ENCODE measurements around the gene SHKBP1. TPM values are rescaled to one million over a fixed set of nuclear protein-coding genes. Genes with fewer than 3 reads are reported as not detected.

The SHKBP1 gene
- total and polyA plus RNA-seq, 8 donors, result 15.8 to 102 (median 73.4) TPM

DNA sequence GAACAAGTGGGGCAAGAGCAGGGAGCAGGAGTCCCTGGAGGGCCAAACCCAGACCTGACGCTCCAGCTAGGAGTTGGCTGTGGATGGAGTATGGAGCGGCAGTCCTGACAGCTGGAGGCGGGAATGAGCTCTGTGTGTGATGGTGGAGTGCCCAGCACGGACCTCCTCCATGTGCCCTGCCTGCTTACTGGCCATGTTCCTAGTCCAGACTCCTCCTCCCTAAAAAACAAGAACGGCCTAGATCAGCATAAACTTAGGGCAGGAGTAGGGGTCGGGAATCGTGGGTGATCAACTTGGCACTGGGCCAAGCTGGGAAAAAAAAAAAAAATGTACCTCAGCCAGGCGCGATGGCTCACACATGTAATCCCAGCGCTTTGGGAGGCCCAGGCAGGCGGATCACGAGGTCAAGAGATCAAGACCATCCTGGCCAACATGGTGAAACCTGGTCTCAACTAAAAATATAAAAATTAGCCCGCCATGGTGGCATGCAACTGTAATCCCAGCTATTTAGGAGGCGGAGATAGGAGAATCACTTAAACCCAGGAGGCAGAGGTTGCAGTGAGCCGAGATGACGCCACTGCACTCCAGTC lies 54.0 kb downstream of the SHKBP1 start:
- H3K36me3 ChIP-seq, result peaks cover 4 to 46% (median 38%) of the 10 kb centered on the region in 4 donors

DNA sequence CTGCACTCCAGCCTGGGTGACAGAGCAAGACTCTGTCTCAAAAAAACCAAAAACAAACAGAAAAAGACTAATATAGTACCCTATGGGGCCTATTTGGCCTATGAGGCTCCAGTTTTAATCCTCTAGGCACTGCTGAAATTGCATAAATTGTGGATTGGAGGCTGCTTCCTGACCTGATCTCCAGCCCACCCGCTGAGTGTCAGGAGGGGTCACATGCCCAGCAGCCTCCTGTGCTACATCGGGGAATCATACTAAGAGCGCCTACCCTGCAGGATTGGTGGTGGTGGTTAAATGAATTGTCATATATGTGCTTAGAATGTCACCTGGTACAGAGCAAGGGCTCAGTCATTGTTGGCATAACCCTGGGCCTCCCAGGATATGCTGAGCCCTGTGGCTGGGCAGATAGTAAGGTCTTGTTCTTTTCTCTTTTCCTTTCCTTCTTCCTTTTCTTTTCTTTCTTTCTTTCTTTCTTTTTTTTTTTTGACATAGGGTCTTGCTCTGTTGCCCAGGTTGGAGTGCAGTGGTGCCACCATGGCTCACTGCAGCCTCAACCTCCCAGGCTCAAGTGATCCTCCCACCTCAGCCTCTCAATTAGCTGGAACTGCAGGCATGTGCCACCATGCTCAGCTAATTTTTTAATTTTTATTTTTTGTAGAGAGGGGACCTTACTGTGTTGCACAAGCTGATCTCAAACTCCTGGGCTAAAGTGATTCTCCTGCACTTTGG lies 55.8 kb downstream of the SHKBP1 start:
- Histone ChIP-seq H3K27me3 (peaks cover 0 to 12% (median 0%) of the 10 kb centered on the region in 3 donors), H3K4me1 (peaks cover 3 to 12% (median 9%) of the 10 kb centered on the region in 4 donors), H3K4me3 (no peak overlapping the region), H3K9me3 (no peaks in the 10 kb centered on the region), H3K36me3 (peaks cover 0 to 28% (median 20%) of the 10 kb centered on the region in 4 donors), H3K27ac (no peak overlapping the region)
- TF ChIP-seq POLR2AphosphoS5 (IDR thresholded peaks at IDR 0.05), result no peak
- TF ChIP-seq CTCF (IDR thresholded peaks at IDR 0.05), result no peak
- TF ChIP-seq EP300 (IDR thresholded peaks at IDR 0.05), result no peak
- TF ChIP-seq POLR2A (IDR thresholded peaks at IDR 0.05), result no peak
- 79 to 88% (median 82%) methylated on average over 3 of the region's 3 CpGs for WGBS, 5 donors
- intact Hi-C loops (cut with DNase I; ENCODE audit: low total_unique reads), result loop anchor here (5.0 kb wide), 1 partner anchor 85 kb away; no protein-coding TSS in a partner anchor
- no peak for DNase-seq

More for the DNA sequence above, 54.0 kb downstream of the SHKBP1 start:
- TF ChIP-seq POLR2AphosphoS5 (IDR thresholded peaks at IDR 0.05), result no peak
- no peak for TF ChIP-seq EP300 (IDR thresholded peaks at IDR 0.05)
- no peak for TF ChIP-seq CTCF (IDR thresholded peaks at IDR 0.05)
- no peak for TF ChIP-seq POLR2A (IDR thresholded peaks at IDR 0.05)
- peaks cover 3 to 12% (median 9%) of the 10 kb centered on the region in 4 donors for H3K4me1 ChIP-seq
- no peak for DNase-seq
- no peaks in the 10 kb centered on the region for H3K9me3 ChIP-seq
- intact Hi-C loops (cut with DNase I; ENCODE audit: low total_unique reads), result loop anchor here (5.0 kb wide), 1 partner anchor 83 kb away; no protein-coding TSS in a partner anchor
- H3K27me3 ChIP-seq, result peaks cover 0 to 5% (median 0%) of the 10 kb centered on the region in 3 donors
- WGBS, 5 donors, result 64 to 76% (median 71%) methylated on average over 16 of the region's 16 CpGs
- H3K4me3 ChIP-seq, result no peak overlapping the region
- no peak overlapping the region for H3K27ac ChIP-seq

GRCh38 chr19:40633207-40633606 lies 56.5 kb downstream of the SHKBP1 start:
- no peak overlapping the region for H3K4me3 ChIP-seq
- no peak for TF ChIP-seq POLR2AphosphoS5 (IDR thresholded peaks at IDR 0.05)
- no peak for TF ChIP-seq POLR2A (IDR thresholded peaks at IDR 0.05)
- no peak for TF ChIP-seq EP300 (IDR thresholded peaks at IDR 0.05)
- no peak for TF ChIP-seq CTCF (IDR thresholded peaks at IDR 0.05)
- 42 to 62% (median 60%) methylated on average over 5 of the region's 5 CpGs for WGBS, 5 donors
- H3K27me3 ChIP-seq, result peaks cover 0 to 12% (median 0%) of the 10 kb centered on the region in 3 donors
- DNase-seq, result no peak
- H3K4me1 ChIP-seq, result peaks cover 3 to 12% (median 9%) of the 10 kb centered on the region in 4 donors
- peaks cover 0 to 22% (median 14%) of the 10 kb centered on the region in 4 donors for H3K36me3 ChIP-seq
- H3K9me3 ChIP-seq, result no peaks in the 10 kb centered on the region
- intact Hi-C loops (cut with DNase I; ENCODE audit: low total_unique reads), result loop anchor here (5.0 kb wide), 1 partner anchor 86 kb away; no protein-coding TSS in a partner anchor
- H3K27ac ChIP-seq, result peak overlapping the region in 1 of 5 donors; percentile 36

GRCh38 chr19:40638327-40638726 lies 61.7 kb downstream of the SHKBP1 start:
- Histone ChIP-seq H3K27me3 (peaks cover 0 to 12% (median 0%) of the 10 kb centered on the region in 3 donors), H3K36me3 (no peaks in the 10 kb centered on the region), H3K4me1 (peaks cover 9 to 32% (median 19%) of the 10 kb centered on the region in 4 donors), H3K4me3 (no peak overlapping the region), H3K9me3 (no peaks in the 10 kb centered on the region), H3K27ac (no peak overlapping the region)
- no peak for DNase-seq
- WGBS, 5 donors, result 60 to 80% (median 66%) methylated on average over 1 of the region's 1 CpG
- TF ChIP-seq CTCF (IDR thresholded peaks at IDR 0.05) (no peak), POLR2A (IDR thresholded peaks at IDR 0.05) (no peak), EP300 (IDR thresholded peaks at IDR 0.05) (no peak), POLR2AphosphoS5 (IDR thresholded peaks at IDR 0.05) (no peak)
- intact Hi-C loops (cut with DNase I; ENCODE audit: low total_unique reads), result no loop called here
